Upper lobe of left lung (tissue), 4 donors: ENCODE results near the gene POLR2M.

ENCODE experiments used
- CTCF ChIP-seq, 6 experiments: fragments of 450-650 bp in 4 of 6; fragments of 200-600 bp in 2 of 6; sonication (generic) in 2 of 6; IDR thresholded peaks; one replicate each; pipeline ENCODE4 v1.5.1; 2016 to 2019; ENCODE audit warnings: antibody characterized with exemption in 6 of 6
- EP300 ChIP-seq, 4 donors: sonication (generic); formaldehyde crosslinking; IDR thresholded peaks; one replicate each; pipeline ENCODE4 v1.5.1; 2017; ENCODE audit warnings: antibody characterized with exemption in 4 of 4, control low read depth in 2 of 4
- POLR2A ChIP-seq, 4 donors: fragments of 450-650 bp; IDR thresholded peaks; one replicate each; pipeline ENCODE4 v1.5.1; 2016 to 2017; ENCODE audit warnings: antibody characterized with exemption in 4 of 4, mild to moderate bottlenecking in 2 of 4
- POLR2AphosphoS5 ChIP-seq, 2 donors: sonication (generic); formaldehyde crosslinking; IDR thresholded peaks; one replicate each; pipeline ENCODE4 v1.5.1; 2017; ENCODE audit warnings: antibody characterized with exemption in 2 of 2

- TF ChIP-seq POLR2AphosphoS5 (IDR thresholded peaks at IDR 0.05) (no peak), CTCF (IDR thresholded peaks at IDR 0.05) (no peak), EP300 (IDR thresholded peaks at IDR 0.05) (no peak), POLR2A (IDR thresholded peaks at IDR 0.05) (no peak)
Measured at GRCh38 chr15:57747206-57747896, 40.8 kb downstream of the POLR2M start.
